Measurements from ENCODE around the gene ASIC2.

DNA sequence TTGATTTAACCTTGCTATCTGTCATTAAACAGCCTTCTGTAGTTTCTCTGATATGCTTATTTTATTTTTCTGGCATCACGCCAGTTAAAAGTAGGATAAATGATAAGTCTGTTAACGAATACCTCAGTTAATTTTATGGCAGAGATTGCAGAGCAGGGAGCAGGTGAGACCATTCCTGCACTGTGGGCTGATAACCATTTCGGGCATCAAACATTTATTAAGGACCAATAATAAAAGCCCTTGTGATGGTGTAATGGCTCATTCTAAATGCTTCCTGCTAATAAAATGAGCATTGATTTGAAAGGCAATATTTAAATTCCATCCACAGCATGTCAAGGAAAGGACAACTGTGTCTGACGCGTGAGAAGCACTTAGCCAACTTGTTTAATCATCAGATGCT lies 94.1 kb downstream of the ASIC2 start:
- no peak for TF ChIP-seq POLR2A (IDR thresholded peaks at IDR 0.05)
- TF ChIP-seq, protein P1, sequence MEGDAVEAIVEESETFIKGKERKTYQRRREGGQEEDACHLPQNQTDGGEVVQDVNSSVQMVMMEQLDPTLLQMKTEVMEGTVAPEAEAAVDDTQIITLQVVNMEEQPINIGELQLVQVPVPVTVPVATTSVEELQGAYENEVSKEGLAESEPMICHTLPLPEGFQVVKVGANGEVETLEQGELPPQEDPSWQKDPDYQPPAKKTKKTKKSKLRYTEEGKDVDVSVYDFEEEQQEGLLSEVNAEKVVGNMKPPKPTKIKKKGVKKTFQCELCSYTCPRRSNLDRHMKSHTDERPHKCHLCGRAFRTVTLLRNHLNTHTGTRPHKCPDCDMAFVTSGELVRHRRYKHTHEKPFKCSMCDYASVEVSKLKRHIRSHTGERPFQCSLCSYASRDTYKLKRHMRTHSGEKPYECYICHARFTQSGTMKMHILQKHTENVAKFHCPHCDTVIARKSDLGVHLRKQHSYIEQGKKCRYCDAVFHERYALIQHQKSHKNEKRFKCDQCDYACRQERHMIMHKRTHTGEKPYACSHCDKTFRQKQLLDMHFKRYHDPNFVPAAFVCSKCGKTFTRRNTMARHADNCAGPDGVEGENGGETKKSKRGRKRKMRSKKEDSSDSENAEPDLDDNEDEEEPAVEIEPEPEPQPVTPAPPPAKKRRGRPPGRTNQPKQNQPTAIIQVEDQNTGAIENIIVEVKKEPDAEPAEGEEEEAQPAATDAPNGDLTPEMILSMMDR (IDR thresholded peaks at IDR 0.05) = no peak
